Measurements from ENCODE around the gene LCE5A.

GRCh38 chr1:152487871-152488270 lies 22.7 kb upstream of the LCE5A start:
- TF ChIP-seq CTCF (IDR thresholded peaks at IDR 0.05) (no peak), POLR2A (IDR thresholded peaks at IDR 0.05) (no peak), EP300 (IDR thresholded peaks at IDR 0.05) (no peak)
